ENCODE results near the gene ZIC1.

- TF ChIP-seq EZH2 (optimal IDR thresholded peaks at IDR 0.05; ENCODE audit: low read depth, low read length) (no peak), EZH2phosphoT487 (IDR thresholded peaks at IDR 0.05; ENCODE audit: low read length) (no peak), CTCF (IDR thresholded peaks at IDR 0.05; ENCODE audit: low read length) (no peak)
Observed at GRCh38 chr3:147431751-147432150, 22.6 kb downstream of the ZIC1 start.

All from MM.1S (cell line).